ENCODE results near the gene FRMPD2.

- TF ChIP-seq JUN (IDR thresholded peaks at IDR 0.05) (no peak), POLR2A (IDR thresholded peaks at IDR 0.05; ENCODE audit: low read length) (no peak)
These were observed 42.7 kb downstream of the FRMPD2 start for GRCh38 chr10:48231699-48232315.

Data from A549 (cell line).